AG04449 (cell line): ENCODE results near the gene MSMP.

Experiments
- CTCF ChIA-PET: fragments of 350-600 bp; formaldehyde crosslinking; extraction: SDS; loops from one replicate; lab custom pipeline; 2021; ENCODE audit warnings: antibody characterized with exemption; lab: Yijun Ruan, JAX
- POLR2A ChIA-PET: fragments of 400-600, 350-600 bp; formaldehyde crosslinking; extraction: SDS; loops from one replicate; lab custom pipeline; 2020; ENCODE audit warnings: antibody characterized with exemption, inconsistent platforms; lab: Yijun Ruan, JAX
- DNase-seq: peaks from one replicate; pipeline ENCODE4 v3.0.0-alpha.2; 2010; ENCODE audit warnings: low read depth, low spot score
- H3K4me3 ChIP-seq: 2 replicates; pipeline ENCODE4 v1.5.1; 2011; ENCODE audit warnings: low read depth, mild to moderate bottlenecking, control low read depth, low read length
- CTCF ChIP-seq: IDR thresholded peaks from one replicate; pipeline ENCODE4 v1.5.1; 2011; ENCODE audit warnings: mild to moderate bottlenecking, moderate library complexity, low read length, control low read depth, inconsistent platforms; ENCODE audit not compliant: insufficient read depth; ENCODE audit errors: missing control alignments

MSMP gene

GRCh38 chr9:35734096-35734495 is 20.0 kb downstream of the MSMP start:
- TF ChIP-seq CTCF: no peak
- ChIA-PET POLR2A (interaction anchor here (0.5 to 0.6 kb wide), 2 partner anchors 12 to 89 kb away, joined by 3 to 4 read pairs; no protein-coding TSS in a partner anchor), CTCF (interaction anchor here (0.8 to 7.0 kb wide), 7 partner anchors 12 to 177 kb away, joined by 3 to 130 read pairs (median 6); partner anchors contain the start of genes ARHGEF39, GBA2 and RGP1)
- DNase-seq: no peak
- peak overlapping the region; percentile 1; the same call in 1 of the 2 replicates for H3K4me3 ChIP-seq

GRCh38 chr9:35732800-35733541 is 21.1 kb downstream of the MSMP start:
- peak; percentile 45 for DNase-seq
- peak; percentile 1 for TF ChIP-seq CTCF
- peak overlapping the region; percentile 87 for H3K4me3 ChIP-seq
- POLR2A ChIA-PET: interaction anchor here (1.0 to 9.6 kb wide), 9 partner anchors 9 to 216 kb away, joined by 3 to 325 read pairs (median 5); partner anchors contain the start of genes ARHGEF39, CCDC107, GBA2 and RGP1
- CTCF ChIA-PET: interaction anchor here (0.6 to 31.2 kb wide), 7 partner anchors 10 to 218 kb away, joined by 3 to 816 read pairs (median 7); partner anchors contain the start of genes ARHGEF39 and TPM2

GRCh38 chr9:35732185-35732799 is 21.8 kb downstream of the MSMP start, which contains the start of the genes CREB3 and TLN1:
TSS of gene CREB3 (plus strand) at chr9:35732666. CDS start at chr9:35732773, 107 bp downstream.
TSS of gene TLN1 (minus strand) at chr9:35732195. CDS start at chr9:35725694, 6,501 bp downstream.
- peak; percentile 44 for TF ChIP-seq CTCF
- peak; percentile 96 for DNase-seq
- H3K4me3 ChIP-seq: peak within 1 kb of the TSS; percentile 87
- CTCF ChIA-PET: interaction anchor here (0.6 to 31.2 kb wide), 9 partner anchors 11 to 218 kb away, joined by 3 to 816 read pairs (median 6); partner anchors contain the start of genes ARHGEF39 and TPM2
- POLR2A ChIA-PET: interaction anchor here (0.7 to 9.6 kb wide), 10 partner anchors 10 to 216 kb away, joined by 3 to 325 read pairs (median 4); partner anchors contain the start of genes ARHGEF39, CCDC107, GBA2 and RGP1

GRCh38 chr9:35731415-35732184 is 22.5 kb downstream of the MSMP start:
- POLR2A ChIA-PET: interaction anchor here (0.7 to 9.6 kb wide), 9 partner anchors 16 to 215 kb away, joined by 3 to 325 read pairs (median 4); partner anchors contain the start of genes ARHGEF39, CCDC107, GBA2 and RGP1
- peak overlapping the region; percentile 87 for H3K4me3 ChIP-seq
- CTCF ChIA-PET: interaction anchor here (1.0 to 31.2 kb wide), 17 partner anchors 9 to 180 kb away, joined by 3 to 816 read pairs (median 5); partner anchors contain the start of genes ARHGEF39, CCDC107, RGP1 and RMRP
- no peak for DNase-seq
- no peak for TF ChIP-seq CTCF

- TF ChIP-seq CTCF: no peak
- ChIA-PET POLR2A (interaction anchor here (2.0 to 9.6 kb wide), 4 partner anchors 17 to 72 kb away, joined by 6 to 325 read pairs (median 38); partner anchors contain the start of genes CCDC107, GBA2, RGP1 and RMRP), CTCF (interaction anchor here (0.6 to 31.2 kb wide), 13 partner anchors 10 to 181 kb away, joined by 3 to 816 read pairs (median 4); partner anchors contain the start of genes ARHGEF39, CCDC107, RGP1 and RMRP)
- peak overlapping the region; percentile 87 for H3K4me3 ChIP-seq
- no peak for DNase-seq
Observed at GRCh38 chr9:35730486-35730854, 23.6 kb downstream of the MSMP start.
